ENCODE data around the gene DPPA5.
"Not testable (repeated sequence)": the region's sequence is repeated elsewhere in the genome, so short reads cannot be mapped to it uniquely, and the experiment has no call there.

DPPA5 gene

DNA sequence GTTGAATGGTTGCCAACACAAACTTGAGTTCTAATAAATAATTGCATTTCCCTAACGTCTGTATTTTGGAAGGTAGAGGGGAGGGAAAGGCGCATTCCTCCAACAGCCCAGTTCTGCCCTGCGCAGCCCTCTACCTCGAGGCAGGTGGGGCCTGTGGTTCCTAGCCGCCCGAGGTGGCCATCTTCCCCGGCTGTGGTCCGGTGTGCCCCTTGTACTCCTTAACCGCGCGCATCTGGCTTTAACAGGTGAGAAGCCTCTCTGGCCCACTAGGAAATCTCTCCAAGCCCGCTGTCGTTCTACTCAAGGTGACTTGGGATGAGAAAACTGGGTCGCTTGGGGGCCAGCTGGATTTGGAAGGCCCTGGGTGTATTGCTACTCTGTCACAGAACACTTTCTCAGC is 10.0 kb upstream of the DPPA5 start:
- no peak for DNase-seq (ENCODE audit: low read depth)

DNA sequence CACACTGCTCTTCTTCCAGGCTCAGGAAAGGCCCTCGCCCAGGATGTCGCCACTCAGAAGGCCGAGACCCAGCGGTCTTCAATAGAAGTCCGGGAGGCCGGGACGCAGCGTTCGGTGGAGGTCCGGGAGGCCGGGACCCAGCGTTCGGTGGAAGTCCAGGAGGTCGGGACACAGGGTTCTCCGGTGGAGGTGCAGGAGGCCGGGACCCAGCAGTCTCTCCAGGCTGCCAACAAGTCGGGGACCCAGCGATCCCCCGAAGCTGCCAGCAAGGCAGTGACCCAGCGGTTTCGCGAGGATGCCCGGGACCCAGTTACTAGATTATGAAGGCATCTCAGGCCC is 9.4 kb upstream of the DPPA5 start:
- DNase-seq (ENCODE audit: low read depth) = no peak

DNA sequence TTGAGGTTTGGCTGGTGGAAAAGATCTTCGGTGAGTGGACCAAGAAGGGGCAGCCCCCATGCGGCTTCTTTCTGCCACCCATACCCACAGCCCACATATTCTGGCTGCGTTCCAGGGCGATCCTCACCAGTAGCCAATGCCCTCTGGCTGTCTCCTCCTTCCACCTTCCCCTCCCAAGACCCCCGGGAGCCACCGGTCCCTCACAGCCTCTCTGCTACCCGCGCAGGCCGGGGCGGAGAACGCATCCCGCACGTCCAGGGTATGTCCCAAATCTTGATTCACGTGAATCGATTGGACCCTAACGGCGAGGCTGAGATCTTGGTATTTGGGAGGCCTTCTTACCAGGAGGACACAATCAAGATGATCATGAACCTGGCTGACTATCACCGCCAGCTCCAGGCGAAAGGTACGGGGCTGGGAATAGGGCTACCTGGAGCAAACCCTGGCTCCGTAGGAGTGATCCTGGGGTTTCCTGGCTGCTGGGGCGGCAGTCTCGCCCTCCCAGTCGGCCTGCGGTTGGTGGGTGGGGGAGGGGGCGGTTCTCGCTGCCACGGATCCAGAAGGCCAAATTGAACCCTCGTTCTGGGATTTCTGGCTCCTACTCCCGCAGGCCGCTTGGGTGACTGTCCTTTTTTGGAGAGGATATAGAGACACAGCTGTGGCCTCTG is 8.9 kb upstream of the DPPA5 start:
- DNase-seq (ENCODE audit: low read depth) = no peak

DNA sequence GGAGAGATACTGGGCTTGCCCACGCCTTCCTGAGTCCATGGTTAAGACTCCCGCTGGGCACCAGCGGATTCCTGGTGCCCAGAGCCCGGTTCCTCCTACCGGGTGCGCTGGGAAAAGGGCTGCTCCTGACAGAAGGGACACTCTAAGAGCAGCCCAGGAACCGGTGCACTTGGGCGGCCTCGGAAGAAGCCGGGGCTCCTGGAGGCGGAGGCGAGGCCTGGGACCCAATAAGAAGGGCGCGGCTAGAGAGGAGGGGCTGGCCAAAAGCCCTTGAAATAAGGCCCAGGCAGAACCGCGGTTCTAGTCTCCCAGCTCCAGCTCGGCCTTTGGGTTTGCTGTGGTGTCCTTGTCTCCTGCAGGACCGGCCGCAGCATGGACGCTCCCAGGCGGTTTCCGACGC is 8.3 kb upstream of the DPPA5 start, which contains the start of gene KHDC3L:
Gene KHDC3L, plus strand, starts transcription at position 301 of the 400 bp plus-strand sequence. Its CDS starts 72 bp downstream, at position 373.
- DNase-seq (ENCODE audit: low read depth) = no peak

DNA sequence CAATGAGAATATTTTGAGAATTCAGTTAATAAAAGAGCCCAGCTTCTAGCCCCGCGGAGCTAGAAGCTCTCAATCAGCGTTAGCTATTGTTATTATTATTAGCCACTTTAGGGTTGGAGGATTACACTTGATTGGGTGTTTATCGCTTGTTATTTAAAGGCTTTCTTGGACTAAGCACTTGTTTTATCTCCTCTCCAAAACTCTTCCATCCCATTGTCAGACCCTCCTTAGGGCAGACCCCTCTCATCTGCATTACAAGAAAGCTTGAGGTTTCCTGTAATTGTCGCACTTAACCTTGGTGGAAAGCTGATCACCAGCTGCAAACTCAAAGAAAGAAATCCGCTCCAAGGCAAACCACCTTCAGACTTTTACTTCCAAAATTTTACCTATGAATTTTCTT is 4.8 kb downstream of the DPPA5 start:
- DNase-seq (ENCODE audit: low read depth) = no peak

DNA sequence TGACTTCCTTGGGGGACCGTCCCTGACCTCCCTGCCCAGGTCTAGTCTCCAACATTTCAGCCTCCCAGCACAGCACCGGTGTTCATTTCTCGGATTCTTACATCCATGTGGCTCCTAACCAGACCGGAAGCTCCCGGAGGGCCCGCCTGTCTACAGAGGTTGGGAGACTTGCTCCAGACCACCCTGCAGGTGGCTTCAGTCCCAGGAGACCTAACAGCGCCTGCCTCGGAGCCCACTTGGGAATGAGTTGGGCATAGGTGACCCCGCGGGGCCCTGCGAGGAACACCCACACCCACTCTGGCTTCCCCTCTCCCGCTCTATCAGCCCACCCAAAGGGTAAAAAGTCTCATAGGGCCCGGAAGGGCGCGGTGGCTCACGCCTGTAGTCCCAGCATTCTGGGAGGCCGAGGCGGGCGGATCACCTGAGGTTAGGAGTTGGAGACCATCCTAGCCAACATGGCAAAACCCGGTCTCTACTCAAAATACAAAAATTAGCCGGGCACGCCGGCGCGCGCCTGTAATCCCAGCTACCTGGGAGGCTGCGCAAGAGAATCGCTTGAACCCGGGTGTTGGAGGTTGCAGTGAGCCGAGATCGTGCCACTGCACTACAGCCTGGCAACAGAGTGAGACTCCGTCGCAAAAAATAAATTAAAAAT is 5.4 kb downstream of the DPPA5 start:
- no peak for DNase-seq (ENCODE audit: low read depth)

DNA sequence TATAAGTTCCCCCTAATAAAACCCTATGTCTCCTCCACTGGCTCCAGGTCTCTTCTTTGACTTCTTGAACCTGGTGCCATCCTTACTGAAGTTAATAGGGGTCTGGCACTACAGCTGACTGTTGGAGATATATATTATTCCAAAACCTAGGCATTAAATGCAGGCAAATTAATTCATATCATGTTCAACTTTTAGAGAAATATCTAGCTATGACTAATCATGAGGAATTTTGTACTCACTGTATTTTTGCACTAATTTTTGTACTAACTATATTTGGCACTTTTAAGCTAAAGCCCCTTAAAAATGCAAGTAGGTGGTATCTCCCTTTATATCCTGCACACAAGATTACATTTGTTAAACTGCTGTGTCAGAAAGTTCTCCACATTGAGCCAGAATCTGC is 10.9 kb downstream of the DPPA5 start:
- no peak for DNase-seq (ENCODE audit: low read depth)

DNA sequence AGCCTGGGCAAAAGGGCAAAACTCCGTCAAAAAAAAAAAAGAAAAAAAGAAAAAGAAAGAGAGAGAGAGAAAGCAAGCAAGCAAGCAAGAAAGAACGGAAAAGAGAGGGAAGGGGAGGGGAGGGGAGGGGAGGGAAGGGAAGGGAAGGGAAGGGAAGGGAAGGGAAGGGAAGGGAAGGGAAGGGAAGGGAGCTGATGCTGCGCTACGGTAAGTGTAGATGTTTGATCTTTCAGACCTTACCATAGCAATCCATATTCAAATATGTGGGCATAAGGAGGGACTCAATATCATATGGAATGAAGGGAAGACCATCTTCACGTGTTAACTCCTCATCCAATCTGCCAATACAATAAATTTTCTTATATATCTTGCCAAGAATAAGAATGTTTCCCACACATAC is 11.9 kb downstream of the DPPA5 start:
- no peak for DNase-seq (ENCODE audit: low read depth)

DNA sequence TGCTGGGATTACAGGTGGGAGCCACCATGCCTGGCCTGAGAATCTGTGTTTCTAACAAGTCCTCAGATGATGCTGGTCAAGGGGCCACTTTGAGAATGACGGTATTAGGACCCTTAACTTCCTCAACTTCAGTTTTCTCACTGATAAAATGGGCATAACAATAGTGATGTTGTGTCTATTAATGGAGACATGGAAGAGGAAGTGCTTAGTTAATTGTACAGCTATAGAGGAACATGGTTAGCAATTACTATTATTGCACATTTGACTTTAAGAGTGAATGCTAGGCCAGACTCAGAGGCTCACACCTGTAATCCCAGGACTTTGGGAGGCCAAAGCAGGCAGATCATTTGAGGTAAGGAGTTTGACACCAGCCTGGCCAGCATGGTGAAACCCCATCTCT is 12.7 kb downstream of the DPPA5 start:
- no peak for DNase-seq (ENCODE audit: low read depth)

DNA sequence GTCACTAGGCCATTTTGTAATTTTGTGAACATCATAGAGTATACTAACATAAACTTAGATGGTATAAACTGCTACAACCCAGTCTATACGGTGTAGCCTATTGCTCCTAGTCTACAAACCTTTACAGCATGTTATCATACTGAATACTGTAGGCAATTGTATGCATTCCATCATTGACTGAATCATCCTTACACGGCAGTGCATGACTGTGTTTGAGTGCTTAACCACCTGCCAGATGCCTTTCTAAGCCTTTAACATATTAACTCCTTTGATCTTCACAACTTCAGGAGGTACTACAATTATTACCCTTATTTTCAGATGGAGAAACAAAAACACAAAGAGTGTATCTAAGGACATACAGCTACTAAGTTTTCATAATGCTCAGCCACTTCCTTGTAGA is 14.0 kb downstream of the DPPA5 start:
- no peak for DNase-seq (ENCODE audit: low read depth)

DNA sequence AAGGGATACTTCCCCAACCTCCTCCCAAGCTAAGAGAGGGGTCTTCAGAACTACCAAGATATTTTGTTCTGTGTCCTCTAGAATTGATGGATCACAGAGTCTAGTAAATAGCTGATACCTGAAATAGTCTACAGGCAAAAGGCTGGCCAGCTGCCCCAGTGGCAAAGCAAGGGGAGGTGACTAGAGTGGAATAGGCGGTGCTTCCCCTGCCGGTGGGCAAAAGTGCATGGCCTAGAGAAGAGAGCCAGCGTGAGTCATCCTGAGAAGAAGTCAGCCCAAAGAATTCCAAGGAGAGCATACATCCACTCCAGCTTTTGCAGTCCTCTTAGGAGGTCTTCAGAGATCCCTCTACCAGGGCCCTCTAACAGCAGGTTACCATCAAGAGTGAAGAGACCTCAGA is 14.7 kb downstream of the DPPA5 start:
- DNase-seq (ENCODE audit: low read depth) = no peak

DNA sequence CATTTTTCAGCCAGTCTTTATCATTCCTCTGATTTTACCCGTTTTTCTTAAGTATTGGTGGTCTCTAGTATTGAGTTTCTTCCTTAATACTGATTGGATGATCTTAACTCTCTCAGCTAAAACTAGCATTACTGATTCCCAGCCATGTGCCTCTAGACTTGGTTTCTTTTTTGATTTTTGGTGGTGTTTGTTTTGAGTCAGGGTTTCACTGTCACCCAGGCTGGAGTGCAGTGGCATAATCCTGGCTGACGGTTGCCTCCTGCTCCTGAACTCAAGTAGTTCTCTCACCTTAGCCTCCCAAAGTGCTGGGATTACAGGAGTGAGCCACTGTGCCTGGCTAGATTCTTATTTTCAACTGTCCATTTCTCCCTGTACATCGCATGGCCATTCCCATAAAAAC is 24.9 kb downstream of the DPPA5 start:
- DNase-seq (ENCODE audit: low read depth) = no peak

DNA sequence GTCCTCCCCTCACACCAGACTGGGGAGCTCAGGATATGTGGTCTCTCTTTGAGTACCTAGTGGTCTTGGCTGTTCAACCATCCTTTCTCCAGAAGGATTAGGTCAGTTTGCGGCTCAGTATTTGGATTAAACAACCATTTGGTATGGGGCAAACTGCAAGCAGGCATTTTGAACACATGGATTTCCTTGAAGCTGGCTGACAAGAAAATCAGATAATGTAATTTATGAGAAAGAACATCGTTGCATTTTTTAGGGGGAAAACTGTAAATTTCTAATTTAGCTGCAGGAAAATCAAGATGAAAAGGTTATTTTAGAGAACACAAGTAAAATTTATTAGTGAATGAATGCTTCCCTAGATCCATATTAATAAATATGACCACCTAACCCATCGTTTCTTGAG is 25.3 kb downstream of the DPPA5 start:
- no peak for DNase-seq (ENCODE audit: low read depth)

DNA sequence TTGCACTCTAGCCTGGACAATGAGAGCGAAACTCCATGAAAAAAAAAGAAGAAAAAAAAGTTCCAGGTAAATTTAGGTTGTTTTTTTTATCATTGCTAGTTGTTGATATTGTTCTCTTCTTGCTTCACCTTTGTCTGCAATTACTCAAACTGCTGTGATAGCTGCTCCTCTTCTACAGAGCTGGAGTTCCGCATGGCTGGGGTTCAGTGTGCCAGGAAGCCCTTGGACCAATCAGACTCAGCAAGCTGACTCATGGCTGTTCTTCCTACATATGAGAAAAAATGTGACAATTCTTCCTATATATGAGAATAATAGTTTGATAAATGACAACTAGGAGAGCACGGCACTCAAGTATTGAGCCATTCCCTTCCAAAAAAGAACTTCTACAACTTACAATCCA is 28.4 kb downstream of the DPPA5 start:
- no peak for DNase-seq (ENCODE audit: low read depth)

DNA sequence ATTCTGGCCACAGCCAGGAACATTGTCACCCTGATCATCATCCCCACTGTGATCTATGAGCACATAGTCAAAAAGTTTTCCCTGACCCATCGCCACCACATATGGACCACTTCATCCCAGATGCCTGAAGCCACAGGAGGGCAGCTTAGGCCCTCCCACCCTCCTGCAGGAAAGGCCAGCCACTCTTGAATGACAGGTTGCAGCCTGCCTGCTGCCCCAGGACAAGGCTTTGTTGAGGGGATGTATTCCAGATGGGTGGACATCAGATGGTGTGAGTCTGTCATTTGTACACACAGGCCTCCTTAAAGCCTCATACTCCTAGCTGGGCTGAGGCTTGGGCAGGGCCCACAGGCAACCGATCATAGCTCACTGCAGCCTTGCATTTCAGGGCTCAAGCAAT is 30.8 kb downstream of the DPPA5 start:
- no peak for DNase-seq (ENCODE audit: low read depth)

DNA sequence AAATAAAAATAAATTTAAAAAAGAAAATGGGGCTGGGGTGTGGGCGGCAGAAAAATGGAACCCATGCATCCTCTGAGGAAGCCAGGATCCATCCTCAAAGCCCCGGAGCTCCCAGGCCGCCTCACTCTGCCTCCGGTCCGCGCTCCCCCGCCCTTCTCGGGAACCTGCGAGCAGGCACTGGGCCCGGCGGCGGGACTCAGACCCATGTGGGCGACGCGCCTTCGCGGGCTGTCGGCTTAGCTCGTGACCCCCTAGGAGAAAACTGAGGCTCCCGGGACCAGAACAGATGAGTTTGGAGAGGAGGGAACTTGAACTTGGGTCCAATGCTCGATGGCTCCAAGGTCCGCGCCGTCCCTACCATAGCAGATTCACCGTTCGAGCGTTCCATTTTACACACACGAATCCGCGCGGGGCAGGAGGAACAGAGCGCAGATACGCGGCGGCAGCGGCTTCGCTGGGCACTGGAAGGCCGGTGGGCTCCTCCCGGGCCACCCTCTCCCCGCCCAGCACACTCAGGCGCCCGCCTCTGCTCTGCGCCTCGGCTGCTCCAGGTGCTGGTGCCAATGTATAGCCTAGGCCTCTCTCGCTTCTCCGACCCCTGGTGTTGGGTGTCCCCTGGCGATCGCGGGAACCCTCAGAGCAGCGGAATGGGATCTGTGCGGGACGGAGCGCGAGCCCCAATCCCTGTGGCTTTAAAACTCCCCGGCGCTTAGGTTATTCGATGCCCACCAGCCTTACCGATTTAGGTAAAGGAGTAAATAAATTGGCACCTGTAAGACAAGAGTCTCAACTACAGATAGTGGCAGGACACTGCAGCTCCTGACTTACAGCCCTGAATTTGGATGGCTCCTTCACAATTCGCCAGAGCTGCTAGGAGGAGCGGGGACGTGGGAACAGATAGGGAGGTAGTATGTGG is 39.2 kb downstream of the DPPA5 start:
- no peak for DNase-seq (ENCODE audit: low read depth)

DNA sequence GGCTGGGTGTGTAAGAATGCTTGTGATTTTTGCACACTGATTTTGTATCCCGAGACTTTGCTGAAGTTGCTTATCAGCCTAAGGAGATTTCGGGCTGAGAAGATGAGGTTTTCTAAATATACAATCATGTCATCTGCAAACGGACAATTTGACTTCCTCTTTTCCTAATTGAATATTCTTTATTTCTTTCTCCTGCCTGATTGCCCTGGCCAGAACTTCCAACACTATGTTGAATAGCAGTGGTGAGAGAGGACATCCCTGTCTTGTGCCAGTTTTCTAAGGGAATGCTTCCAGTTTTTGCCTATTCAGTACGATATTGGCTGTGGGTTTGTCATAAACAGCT is 43.6 kb downstream of the DPPA5 start:
- not testable (repeated sequence) for DNase-seq (ENCODE audit: low read depth)

DNA sequence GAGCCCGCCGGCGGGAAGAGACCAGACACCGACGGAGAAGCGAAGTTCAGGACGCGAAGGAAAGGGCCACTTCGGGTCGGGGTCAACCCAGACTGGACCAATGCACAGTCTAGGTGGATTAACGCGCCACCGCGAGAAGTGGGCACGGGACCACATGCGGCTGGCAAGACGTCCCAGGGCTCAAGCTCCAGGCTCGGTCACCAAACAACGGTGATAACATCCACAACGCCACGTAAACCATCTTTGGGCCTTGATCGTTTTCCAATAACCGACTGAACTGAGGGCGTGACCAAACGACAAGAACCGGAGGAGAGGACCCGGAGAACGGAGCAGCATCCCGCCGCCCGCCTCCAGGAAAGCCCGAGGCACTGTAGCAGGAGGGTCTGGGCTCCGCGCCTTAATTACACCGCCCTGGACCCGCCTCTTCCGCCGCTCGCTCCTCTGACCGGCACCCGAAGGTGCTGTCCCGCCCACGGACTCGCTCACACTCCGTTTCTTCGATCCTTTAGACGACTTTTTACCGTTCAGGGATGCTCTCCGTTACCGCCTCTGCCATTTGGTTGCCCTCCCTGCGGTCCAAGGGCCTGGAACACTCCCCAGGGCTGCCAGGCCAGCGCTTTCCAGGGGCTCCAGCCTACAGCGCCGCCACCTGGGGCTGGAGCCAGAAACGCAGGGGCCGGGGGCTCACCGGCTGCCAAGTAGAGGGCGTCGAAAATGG is 44.1 kb downstream of the DPPA5 start:
- peak; percentile 23 for DNase-seq (ENCODE audit: low read depth)

DNA sequence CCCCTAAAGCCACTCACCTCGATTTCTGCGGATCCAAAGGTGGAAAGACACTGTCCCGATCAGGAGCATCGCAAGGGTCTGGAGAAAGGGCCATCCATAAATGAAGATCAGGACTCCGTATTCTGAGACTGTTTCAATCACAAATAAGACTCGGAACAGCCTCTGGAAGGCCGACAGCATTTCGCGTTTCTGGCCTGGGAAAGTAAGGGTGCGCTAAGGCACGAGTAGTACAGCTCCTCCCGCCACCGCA is 44.6 kb downstream of the DPPA5 start:
- DNase-seq (ENCODE audit: low read depth) = no peak

DNA sequence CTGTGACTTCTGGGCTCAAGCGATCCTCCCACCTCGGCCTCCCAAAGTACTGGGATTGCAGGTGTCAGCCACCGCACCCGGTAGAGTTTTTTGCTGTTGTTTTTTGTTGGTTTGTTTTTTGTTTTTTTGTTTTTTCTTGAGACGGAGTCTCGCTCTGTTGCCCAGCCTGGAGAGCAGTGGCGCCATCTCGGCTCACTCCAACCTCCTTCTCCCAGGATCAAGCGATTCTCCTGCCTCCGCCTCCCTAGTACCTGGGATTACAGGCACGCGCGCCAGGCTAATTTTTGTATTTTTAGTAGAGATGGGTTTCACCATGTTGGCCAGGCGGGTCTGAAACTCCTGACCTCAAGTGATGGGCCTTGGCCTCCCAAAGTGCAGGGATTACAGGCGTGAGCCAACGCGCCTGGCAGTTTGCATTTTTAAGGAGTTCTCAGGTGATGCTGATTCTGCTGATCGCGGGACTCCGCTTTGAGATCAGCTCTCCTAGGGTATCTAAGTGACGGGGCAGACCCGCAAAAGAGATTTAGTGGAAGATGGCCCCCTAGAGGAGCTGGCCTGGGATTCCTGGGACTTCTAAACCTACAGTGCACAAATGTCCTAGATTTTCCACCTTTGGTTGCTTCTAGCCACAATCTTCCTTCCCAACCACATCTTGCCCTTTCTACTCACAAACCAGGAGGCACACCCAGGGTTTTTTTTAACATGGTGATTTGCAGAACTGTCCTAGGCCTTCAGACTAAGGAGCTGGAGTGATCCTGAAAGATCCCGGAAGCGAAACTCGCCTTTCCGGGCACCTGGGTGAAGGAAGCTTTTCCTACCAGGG is 45.2 kb downstream of the DPPA5 start:
- DNase-seq (ENCODE audit: low read depth) = no peak

DNA sequence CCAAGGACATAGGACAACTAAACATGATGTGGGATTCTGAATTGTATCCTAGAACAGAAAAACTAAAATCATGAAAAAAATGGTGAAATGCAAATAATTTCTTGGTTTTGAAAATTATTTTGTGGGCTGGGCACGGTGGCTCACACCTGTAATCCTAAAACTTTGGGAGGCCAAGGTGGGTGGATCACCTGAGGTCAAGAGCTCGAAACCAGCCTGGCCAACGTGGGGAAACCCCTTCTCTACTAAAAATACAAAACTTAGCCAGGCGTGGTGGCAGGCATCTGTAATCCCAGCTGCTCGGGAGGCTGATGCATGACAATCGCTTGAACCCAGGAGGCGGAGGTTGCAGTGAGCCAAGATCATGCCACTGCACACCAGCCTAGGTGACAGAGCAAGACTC is 50.3 kb downstream of the DPPA5 start:
- DNase-seq (ENCODE audit: low read depth) = not testable (repeated sequence)

Data from activated T-helper 1 cell treated with Interleukin-2 at 50 U/mL for 16 hours (primary cell).